ENCODE data around the gene DNER. TPM values are rescaled to one million over a fixed set of nuclear protein-coding genes. Genes with fewer than 3 reads are reported as not detected.
"Not testable (repeated sequence)": the region's sequence is repeated elsewhere in the genome, so short reads cannot be mapped to it uniquely, and the experiment has no call there.

Gene DNER
- total RNA-seq, 4 donors from 2014 or later = 1.9 to 24.7 (median 4.9) TPM

GRCh38 chr2:229708335-229708734 is 6.0 kb downstream of the DNER start:
- Histone ChIP-seq H3K36me3 (no peaks in the 10 kb centered on the region), H3K4me1 (peaks cover 0 to under 1% of the 10 kb centered on the region in 2 donors), H3K4me3 (no peak overlapping the region)

GRCh38 chr2:229703909-229704630 is 10.3 kb downstream of the DNER start:
- H3K36me3 ChIP-seq = no peaks in the 10 kb centered on the region

More at GRCh38 chr2:229708335-229708734, 6.0 kb downstream of the DNER start:
- no peak overlapping the region for H3K27ac ChIP-seq
- H3K27me3 ChIP-seq = peaks cover 2 to 6% of the 10 kb centered on the region in 2 donors
- intact Hi-C loops (cut with DNase I; ENCODE audit: low total_unique reads) = no loop called here
- TF ChIP-seq POLR2A (IDR thresholded peaks at IDR 0.05) (no peak), CTCF (IDR thresholded peaks at IDR 0.05) (no peak)
- no peaks in the 10 kb centered on the region for H3K9me3 ChIP-seq
- DNase-seq = no peak

GRCh38 chr2:229701716-229702115 is 12.6 kb downstream of the DNER start:
- TF ChIP-seq POLR2A (IDR thresholded peaks at IDR 0.05) (no peak), CTCF (IDR thresholded peaks at IDR 0.05) (no peak)
- no peak for DNase-seq
- Histone ChIP-seq H3K36me3 (no peaks in the 10 kb centered on the region), H3K27ac (no peak overlapping the region), H3K27me3 (no peaks in the 10 kb centered on the region), H3K9me3 (no peaks in the 10 kb centered on the region), H3K4me1 (no peaks in the 10 kb centered on the region), H3K4me3 (no peak overlapping the region)
- intact Hi-C loops (cut with DNase I; ENCODE audit: low total_unique reads) = no loop called here

More at GRCh38 chr2:229703909-229704630, 10.3 kb downstream of the DNER start:
- Histone ChIP-seq H3K4me3 (no peak overlapping the region), H3K27me3 (no peaks in the 10 kb centered on the region), H3K4me1 (no peaks in the 10 kb centered on the region), H3K27ac (no peak overlapping the region), H3K9me3 (no peaks in the 10 kb centered on the region)
- intact Hi-C loops (cut with DNase I; ENCODE audit: low total_unique reads) = no loop called here
- TF ChIP-seq CTCF (IDR thresholded peaks at IDR 0.05) = no peak
- TF ChIP-seq POLR2A (IDR thresholded peaks at IDR 0.05) = no peak
- no peak for DNase-seq

- Histone ChIP-seq H3K27me3 (no peaks in the 10 kb centered on the region), H3K4me1 (no peaks in the 10 kb centered on the region), H3K27ac (no peak overlapping the region), H3K36me3 (no peaks in the 10 kb centered on the region), H3K4me3 (no peak overlapping the region), H3K9me3 (no peaks in the 10 kb centered on the region)
- intact Hi-C loops (cut with DNase I; ENCODE audit: low total_unique reads) = no loop called here
- TF ChIP-seq POLR2A (IDR thresholded peaks at IDR 0.05) = no peak
- TF ChIP-seq CTCF (IDR thresholded peaks at IDR 0.05) = no peak
- DNase-seq = no peak
Observed at GRCh38 chr2:229701062-229701461, 13.3 kb downstream of the DNER start.

- intact Hi-C loops (cut with DNase I; ENCODE audit: low total_unique reads) = no loop called here
- TF ChIP-seq POLR2A (IDR thresholded peaks at IDR 0.05) = no peak
- TF ChIP-seq CTCF (IDR thresholded peaks at IDR 0.05) = no peak
Observed at GRCh38 chr2:229695961-229696360, 18.4 kb downstream of the DNER start.

GRCh38 chr2:229693845-229694244 is 20.5 kb downstream of the DNER start:
- intact Hi-C loops (cut with DNase I; ENCODE audit: low total_unique reads); DNase-seq; H3K36me3 ChIP-seq: not testable (repeated sequence)

More at GRCh38 chr2:229695961-229696360, 18.4 kb downstream of the DNER start:
- H3K4me3 ChIP-seq = no peak overlapping the region
- H3K4me1 ChIP-seq = no peaks in the 10 kb centered on the region
- H3K27ac ChIP-seq = no peak overlapping the region
- no peaks in the 10 kb centered on the region for H3K27me3 ChIP-seq
- H3K9me3 ChIP-seq = no peaks in the 10 kb centered on the region
- no peaks in the 10 kb centered on the region for H3K36me3 ChIP-seq
- DNase-seq = no peak

More at GRCh38 chr2:229693845-229694244, 20.5 kb downstream of the DNER start:
- not testable (repeated sequence) for H3K27ac ChIP-seq, H3K4me1 ChIP-seq, H3K9me3 ChIP-seq, H3K27me3 ChIP-seq, H3K4me3 ChIP-seq
